Spinal cord (tissue), 10 donors: ENCODE measurements around the gene RRAS2. TPM values are rescaled to one million over a fixed set of nuclear protein-coding genes. Genes with fewer than 3 reads are reported as not detected.
A peak's percentile ranks its signal among the peaks of the same experiment; 100 is the strongest.

ENCODE experiments used
- DNase-seq, 6 donors: peaks; one replicate each; pipeline versions ENCODE4 v3.0.0 to v3.0.0-alpha.2; 2013 to 2015; ENCODE audit warnings: low spot score in 6 of 6, low read depth in 4 of 6
- H3K27ac ChIP-seq: one replicate; pipeline ENCODE4 v1.5.1; 2013; ENCODE audit warnings: low read depth, low read length, control low read depth
- H3K27me3 ChIP-seq: one replicate; pipeline ENCODE4 v1.6.1; 2013; ENCODE audit warnings: low read length; ENCODE audit not compliant: control insufficient read depth, insufficient read depth
- H3K36me3 ChIP-seq: one replicate; pipeline ENCODE4 v1.6.1; 2013; ENCODE audit warnings: low read length; ENCODE audit not compliant: control insufficient read depth, insufficient read depth
- H3K4me1 ChIP-seq: one replicate; pipeline ENCODE4 v1.6.1; 2013; ENCODE audit warnings: low read length; ENCODE audit not compliant: control insufficient read depth, insufficient read depth
- H3K4me3 ChIP-seq: one replicate; pipeline ENCODE4 v1.5.1; 2013; ENCODE audit warnings: low read depth, low read length, control low read depth
- H3K9me3 ChIP-seq: one replicate; pipeline ENCODE4 v1.6.1; 2013; ENCODE audit warnings: low read length; ENCODE audit not compliant: control insufficient read depth, insufficient read depth
- WGBS: methylation state at CpG from one replicate; pipeline ENCODE4 v1.1.5; 2013; ENCODE audit warnings: missing lambda C conversion rate; ENCODE audit not compliant: insufficient coverage; 5-methylcytosine and 5-hydroxymethylcytosine counted together
- polyA plus RNA-seq, 2 donors: library from polyadenylated mRNA; unstranded; fragments of 120-200 nt; gene quantifications; one replicate each; pipeline ENCODE4 v1.2.1, GENCODE V29; 2013; ENCODE audit not compliant: insufficient read length in 2 of 2
- total RNA-seq, 2 donors: library from RNA; depleted of rRNA in 1 of 2; stranded (reverse); fragments of 120-200 nt in 1 of 2; fragments of >200 nt in 1 of 2; gene quantifications; one replicate each; pipeline versions ENCODE4 v1.2.3 to v1.2.4, GENCODE V29; 2013 to 2014
- donor health status: healthy.

The RRAS2 gene
- total and polyA plus RNA-seq, 4 donors = 44.0 to 56.2 (median 53.3) TPM

DNA sequence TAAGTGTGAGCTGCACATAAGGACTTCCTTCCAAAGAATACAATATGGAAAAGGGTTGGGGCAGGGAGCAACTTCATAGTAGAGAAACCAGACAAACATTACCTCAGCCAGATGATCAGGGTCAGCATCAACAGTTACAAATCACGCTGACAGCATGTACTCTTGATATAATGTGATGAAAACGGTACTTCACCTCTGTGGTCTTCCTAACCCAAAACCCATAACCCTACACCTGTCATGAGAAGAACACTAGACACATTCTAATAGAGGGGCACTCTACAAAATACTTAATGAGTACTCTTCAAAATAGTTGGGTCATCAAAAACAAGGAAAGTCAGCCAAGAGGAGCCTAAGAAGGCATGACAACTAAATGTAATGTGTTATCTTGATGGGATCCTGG is 43.9 kb downstream of the RRAS2 start:
- Histone ChIP-seq H3K4me1 (no peaks in the 10 kb centered on the region), H3K36me3 (no peaks in the 10 kb centered on the region), H3K9me3 (no peaks in the 10 kb centered on the region), H3K27ac (no peak overlapping the region), H3K4me3 (no peak overlapping the region), H3K27me3 (no peaks in the 10 kb centered on the region)
- DNase-seq = no peak
- no CpG with 5 or more reads among the region's 2 CpGs for WGBS

DNA sequence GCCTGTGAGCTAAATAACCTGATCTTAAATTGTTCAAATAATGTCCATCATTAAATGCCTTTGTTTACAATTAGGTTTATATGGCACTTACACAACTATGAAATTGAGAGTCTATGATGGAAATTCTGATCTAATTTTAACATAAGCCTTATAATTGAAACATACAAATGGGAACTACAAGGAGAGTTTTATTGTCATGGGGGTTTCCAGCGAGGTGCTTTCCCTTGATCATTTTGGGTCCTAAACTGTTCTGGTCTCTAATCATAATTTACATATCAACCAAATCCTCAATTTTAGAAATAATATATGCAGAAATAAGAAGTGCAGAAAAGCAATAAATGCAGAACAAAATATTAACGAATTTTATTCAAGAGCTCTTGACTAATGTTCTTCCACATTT is 44.9 kb downstream of the RRAS2 start:
- no peak overlapping the region for H3K27ac ChIP-seq
- no peaks in the 10 kb centered on the region for H3K36me3 ChIP-seq
- DNase-seq = no peak
- no peaks in the 10 kb centered on the region for H3K9me3 ChIP-seq
- WGBS = no CpG with 5 or more reads among the region's 2 CpGs
- H3K27me3 ChIP-seq = no peaks in the 10 kb centered on the region
- H3K4me3 ChIP-seq = no peak overlapping the region
- no peaks in the 10 kb centered on the region for H3K4me1 ChIP-seq

DNA sequence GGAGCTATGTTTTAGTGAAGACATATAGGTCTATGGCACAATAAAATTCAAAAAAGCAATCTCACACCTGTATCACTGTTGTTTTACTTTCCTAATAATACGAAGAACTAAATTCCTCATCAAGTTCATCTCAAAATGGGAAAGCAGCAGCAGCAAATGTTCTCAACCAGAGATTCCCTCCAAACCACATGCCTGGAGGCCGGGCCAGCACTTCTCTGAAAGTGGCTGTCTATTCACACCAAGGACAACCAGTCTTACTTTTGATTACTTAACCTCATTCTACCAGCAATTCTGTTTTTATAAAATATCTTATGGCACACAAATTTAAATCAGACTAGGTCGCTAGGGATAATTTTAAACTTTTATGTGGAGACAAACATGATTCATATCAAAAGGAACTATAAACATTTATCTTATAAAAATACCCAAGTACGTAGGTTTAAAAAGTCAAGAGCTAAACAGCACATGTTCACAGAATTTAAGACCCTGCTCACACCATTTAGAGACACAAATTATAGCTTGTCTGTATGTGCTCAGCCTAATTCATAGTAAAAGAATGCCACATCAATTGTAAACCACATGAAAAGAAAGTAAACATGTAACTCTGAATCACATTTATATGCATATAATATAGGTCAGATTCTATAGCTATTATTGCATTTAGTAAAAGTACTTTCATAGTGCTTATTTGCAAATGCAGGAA is 46.1 kb downstream of the RRAS2 start:
- H3K9me3 ChIP-seq = no peaks in the 10 kb centered on the region
- H3K27ac ChIP-seq = no peak overlapping the region
- no peak overlapping the region for H3K4me3 ChIP-seq
- H3K4me1 ChIP-seq = no peaks in the 10 kb centered on the region
- WGBS = 74% methylated on average over 2 of the region's 4 CpGs
- no peak for DNase-seq
- no peaks in the 10 kb centered on the region for H3K27me3 ChIP-seq
- H3K36me3 ChIP-seq = no peaks in the 10 kb centered on the region

DNA sequence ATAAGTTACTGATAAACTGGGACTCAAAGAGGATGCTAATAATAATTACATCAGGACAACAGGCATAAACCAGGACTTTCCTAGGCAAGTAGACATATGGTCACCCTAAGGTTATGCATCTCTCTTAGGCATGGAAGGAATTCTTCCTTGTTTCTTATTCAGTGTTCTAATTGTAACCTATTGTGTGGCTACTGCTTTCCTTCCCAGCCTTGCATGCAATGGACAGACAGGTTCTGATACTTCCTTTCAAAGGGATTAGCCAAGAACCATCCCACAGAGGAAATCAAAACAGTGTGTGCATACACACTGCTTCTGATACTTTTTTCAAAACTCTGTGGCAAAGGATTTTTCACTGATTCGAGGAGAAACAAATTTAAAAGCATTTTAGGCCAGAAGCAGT is 48.3 kb downstream of the RRAS2 start:
- H3K36me3 ChIP-seq = no peaks in the 10 kb centered on the region
- no CpG with 5 or more reads among the region's 1 CpG for WGBS
- H3K27ac ChIP-seq = no peak overlapping the region

DNA sequence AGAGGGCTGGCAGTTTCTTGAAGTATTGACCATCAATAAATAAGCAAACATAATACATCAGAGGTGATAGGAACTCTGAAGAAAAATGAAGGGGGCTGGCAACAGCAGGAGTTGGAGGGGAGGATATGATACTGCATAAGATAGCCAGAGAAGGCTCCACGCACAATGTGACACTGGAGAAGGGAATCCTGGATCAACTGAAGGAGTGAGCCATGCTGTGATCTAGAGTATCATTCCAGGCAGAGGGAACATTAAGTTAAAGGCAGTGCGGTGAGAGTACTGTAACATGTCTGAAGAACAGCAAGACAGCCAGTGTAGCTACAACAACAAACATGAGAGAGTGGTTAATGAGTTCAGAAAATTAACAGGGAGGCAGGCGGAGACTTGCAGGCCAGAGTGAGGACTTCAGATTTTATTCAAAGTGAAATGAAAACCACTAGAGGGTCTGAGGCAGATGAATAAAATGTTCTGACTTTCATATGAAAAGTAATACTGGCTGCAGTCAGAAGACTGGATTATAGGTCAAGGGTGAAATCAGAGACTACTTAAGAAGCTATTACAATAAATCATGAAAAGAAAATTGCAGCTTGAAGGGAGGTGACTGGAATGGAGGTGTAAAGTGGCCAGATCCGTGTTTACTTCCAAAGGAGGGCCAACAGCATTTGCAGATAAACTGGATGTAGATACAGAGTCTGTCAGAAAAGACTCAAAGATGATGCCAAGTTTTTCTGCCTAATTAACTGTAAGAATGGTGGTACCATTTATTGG is 49.4 kb downstream of the RRAS2 start:
- no peak for DNase-seq
- no peaks in the 10 kb centered on the region for H3K36me3 ChIP-seq
- no peak overlapping the region for H3K27ac ChIP-seq
- 69% methylated on average over 3 of the region's 4 CpGs for WGBS
- no peaks in the 10 kb centered on the region for H3K27me3 ChIP-seq
- H3K4me1 ChIP-seq = no peaks in the 10 kb centered on the region
- H3K4me3 ChIP-seq = no peak overlapping the region
- no peaks in the 10 kb centered on the region for H3K9me3 ChIP-seq

More for the DNA sequence above, 48.3 kb downstream of the RRAS2 start:
- no peaks in the 10 kb centered on the region for H3K4me1 ChIP-seq
- H3K4me3 ChIP-seq = no peak overlapping the region
- no peaks in the 10 kb centered on the region for H3K9me3 ChIP-seq
- no peaks in the 10 kb centered on the region for H3K27me3 ChIP-seq
- DNase-seq = no peak

DNA sequence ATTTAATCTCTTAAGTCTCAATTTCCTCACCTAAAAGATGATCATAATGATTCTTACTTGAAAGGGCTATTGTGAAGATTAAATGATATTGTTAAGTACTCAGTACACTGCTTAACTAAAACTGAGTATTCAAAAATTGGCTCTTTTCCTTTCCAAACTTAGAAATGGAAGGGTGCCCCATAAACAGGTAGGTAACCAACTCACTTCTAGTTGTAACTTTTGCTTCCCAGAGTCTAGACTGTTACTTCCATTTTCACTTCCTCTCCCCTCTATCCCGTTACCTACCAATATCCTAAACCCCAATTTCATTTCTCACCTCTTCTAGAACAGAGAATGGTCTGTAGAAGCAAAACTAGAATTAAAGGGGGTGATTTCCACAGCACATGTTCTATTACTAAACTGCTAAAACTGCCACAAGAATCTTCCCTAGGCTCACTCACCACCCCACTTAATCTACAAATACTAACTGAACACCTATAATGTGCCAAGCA is 50.0 kb downstream of the RRAS2 start:
- no peak overlapping the region for H3K4me3 ChIP-seq
- H3K27ac ChIP-seq = no peak overlapping the region
- H3K4me1 ChIP-seq = no peaks in the 10 kb centered on the region
- DNase-seq = no peak
- no peaks in the 10 kb centered on the region for H3K36me3 ChIP-seq
- H3K27me3 ChIP-seq = no peaks in the 10 kb centered on the region
- no CpG with 5 or more reads among the region's 1 CpG for WGBS
- H3K9me3 ChIP-seq = no peaks in the 10 kb centered on the region

DNA sequence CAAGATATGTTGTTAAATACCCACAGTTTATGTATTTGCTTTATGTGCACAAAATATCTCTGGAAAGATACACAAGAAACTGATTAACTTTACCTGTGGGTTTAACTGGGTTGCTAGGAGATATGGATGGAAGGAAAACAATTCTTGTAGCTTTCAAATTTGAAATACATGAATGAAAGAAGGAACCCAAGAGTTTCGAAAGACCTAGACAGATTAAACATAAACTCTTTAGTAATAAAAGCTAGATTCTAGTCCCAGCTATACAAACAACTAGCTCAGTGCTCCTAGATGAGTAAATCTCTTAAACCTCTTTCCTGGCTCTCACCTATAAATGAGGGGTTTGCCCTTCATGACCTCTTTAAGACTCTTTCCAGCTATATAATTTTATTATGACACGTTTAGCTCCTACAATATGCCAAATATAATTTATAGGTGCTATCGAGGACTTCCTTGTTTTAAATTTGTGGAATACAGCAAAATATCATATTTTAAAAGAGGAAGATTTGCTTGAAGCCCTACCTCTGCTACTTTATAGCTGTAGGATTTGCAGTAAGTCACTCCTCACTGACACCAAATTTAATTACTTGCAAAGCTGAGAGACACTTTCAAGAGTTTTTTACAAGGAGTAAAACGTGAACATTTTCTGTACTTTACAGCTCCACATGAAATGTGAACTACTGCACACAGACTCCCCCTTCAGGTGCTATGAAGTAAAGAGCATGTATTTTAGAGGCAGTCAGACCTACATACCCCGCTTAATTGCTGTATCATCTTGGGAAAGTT is 50.7 kb downstream of the RRAS2 start:
- H3K27me3 ChIP-seq = no peaks in the 10 kb centered on the region
- no peaks in the 10 kb centered on the region for H3K36me3 ChIP-seq
- no peaks in the 10 kb centered on the region for H3K4me1 ChIP-seq
- H3K9me3 ChIP-seq = no peaks in the 10 kb centered on the region
- no CpG with 5 or more reads among the region's 5 CpGs for WGBS
- no peak overlapping the region for H3K4me3 ChIP-seq
- peak in 4 of 6 donors; percentile 12 to 70 (median 35) for DNase-seq
- no peak overlapping the region for H3K27ac ChIP-seq

DNA sequence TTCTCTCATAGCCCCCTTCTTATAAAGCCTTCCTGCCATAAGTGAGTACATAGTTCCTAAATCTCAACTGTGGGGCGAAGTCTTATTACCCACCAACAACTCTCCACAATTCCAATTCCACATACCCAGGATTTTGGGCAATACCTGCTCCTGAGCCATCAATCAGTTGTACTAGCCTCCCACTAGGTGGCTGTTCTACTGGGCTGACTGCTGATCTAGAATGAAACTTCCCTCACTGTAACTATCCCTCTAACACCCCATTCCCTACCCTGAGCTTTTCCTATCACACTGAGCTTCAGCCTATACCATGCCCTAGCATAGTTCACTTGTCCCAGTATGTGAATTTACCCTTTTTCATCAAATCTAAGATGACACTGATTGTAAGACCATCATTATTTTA is 52.5 kb downstream of the RRAS2 start:
- Histone ChIP-seq H3K4me3 (no peak overlapping the region), H3K4me1 (no peaks in the 10 kb centered on the region), H3K27ac (no peak overlapping the region), H3K9me3 (no peaks in the 10 kb centered on the region), H3K36me3 (no peaks in the 10 kb centered on the region), H3K27me3 (no peaks in the 10 kb centered on the region)
- no peak for DNase-seq
- WGBS = 100% methylated on average over 1 of the region's 1 CpG

DNA sequence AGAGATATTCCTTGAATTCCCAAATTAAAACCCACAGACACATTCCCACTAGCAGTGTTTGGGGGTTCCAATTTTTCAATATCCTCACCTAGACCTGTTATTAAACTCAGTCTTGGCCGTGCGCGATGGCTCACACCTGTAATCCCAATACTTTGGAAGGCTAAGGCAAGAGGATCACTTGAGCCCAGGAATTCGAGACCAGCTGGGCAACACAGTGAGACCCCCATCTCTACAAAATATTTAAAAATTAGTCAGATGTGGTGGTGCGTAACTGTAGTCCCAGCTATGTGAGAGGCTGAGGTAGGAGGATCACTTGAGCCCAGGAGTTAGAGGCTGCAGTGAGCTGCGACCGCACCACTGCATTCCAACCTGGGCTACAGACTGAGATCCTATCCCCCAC is 53.3 kb downstream of the RRAS2 start:
- H3K4me3 ChIP-seq = no peak overlapping the region
- H3K4me1 ChIP-seq = no peaks in the 10 kb centered on the region
- H3K27ac ChIP-seq = no peak overlapping the region
- H3K9me3 ChIP-seq = no peaks in the 10 kb centered on the region
- DNase-seq = no peak
- no peaks in the 10 kb centered on the region for H3K27me3 ChIP-seq
- no peaks in the 10 kb centered on the region for H3K36me3 ChIP-seq
- WGBS = 100% methylated on average over 1 of the region's 7 CpGs
